Vagina (tissue), 2 donors: Measurements from ENCODE around the gene PPM1E.

Source experiments
- POLR2A ChIP-seq, 2 donors: fragments of 450-650 bp; IDR thresholded peaks; one replicate each; pipeline ENCODE4 v1.6.1; 2017; ENCODE audit warnings: antibody characterized with exemption in 2 of 2, mild to moderate bottlenecking in 2 of 2, moderate library complexity in 2 of 2
- POLR2AphosphoS5 ChIP-seq, 2 donors: sonication (generic); formaldehyde crosslinking; IDR thresholded peaks; one replicate each; pipeline ENCODE4 v1.9.0; 2017; ENCODE audit warnings: antibody characterized with exemption in 2 of 2, mild to moderate bottlenecking in 2 of 2, low read depth in 1 of 2; ENCODE audit not compliant: insufficient read depth in 1 of 2
- TF ChIP-seq, protein P1 (sequence below), 3 experiments: fragments of 450-650 bp in 2 of 3; fragments of 200-600 bp in 1 of 3; sonication (generic) in 1 of 3; IDR thresholded peaks; one replicate each; pipeline ENCODE4 v1.5.1; 2017 to 2019; ENCODE audit warnings: antibody characterized with exemption in 3 of 3, mild to moderate bottlenecking in 2 of 3, moderate library complexity in 2 of 3

DNA sequence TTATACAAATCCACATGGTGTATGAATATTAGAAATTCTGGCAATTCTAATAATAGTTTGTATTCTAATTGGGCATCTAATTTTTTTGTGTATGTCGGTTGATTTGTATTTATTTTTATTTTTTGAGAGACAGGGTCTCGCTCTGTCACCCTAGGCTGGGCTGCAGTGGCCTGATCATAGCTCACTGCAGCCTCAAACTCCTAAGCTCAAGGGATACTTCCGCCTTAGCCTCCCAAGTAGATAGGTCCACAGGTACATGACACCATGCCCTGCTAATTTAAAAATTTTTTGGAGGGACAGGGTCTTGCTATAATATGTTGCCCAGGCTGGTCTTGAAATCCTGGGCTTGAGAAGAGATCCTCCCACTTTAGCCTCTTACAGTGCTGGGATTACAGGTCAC is 246.5 kb downstream of the PPM1E start:
- TF ChIP-seq POLR2A (IDR thresholded peaks at IDR 0.05), result no peak
- TF ChIP-seq, protein P1, sequence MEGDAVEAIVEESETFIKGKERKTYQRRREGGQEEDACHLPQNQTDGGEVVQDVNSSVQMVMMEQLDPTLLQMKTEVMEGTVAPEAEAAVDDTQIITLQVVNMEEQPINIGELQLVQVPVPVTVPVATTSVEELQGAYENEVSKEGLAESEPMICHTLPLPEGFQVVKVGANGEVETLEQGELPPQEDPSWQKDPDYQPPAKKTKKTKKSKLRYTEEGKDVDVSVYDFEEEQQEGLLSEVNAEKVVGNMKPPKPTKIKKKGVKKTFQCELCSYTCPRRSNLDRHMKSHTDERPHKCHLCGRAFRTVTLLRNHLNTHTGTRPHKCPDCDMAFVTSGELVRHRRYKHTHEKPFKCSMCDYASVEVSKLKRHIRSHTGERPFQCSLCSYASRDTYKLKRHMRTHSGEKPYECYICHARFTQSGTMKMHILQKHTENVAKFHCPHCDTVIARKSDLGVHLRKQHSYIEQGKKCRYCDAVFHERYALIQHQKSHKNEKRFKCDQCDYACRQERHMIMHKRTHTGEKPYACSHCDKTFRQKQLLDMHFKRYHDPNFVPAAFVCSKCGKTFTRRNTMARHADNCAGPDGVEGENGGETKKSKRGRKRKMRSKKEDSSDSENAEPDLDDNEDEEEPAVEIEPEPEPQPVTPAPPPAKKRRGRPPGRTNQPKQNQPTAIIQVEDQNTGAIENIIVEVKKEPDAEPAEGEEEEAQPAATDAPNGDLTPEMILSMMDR (IDR thresholded peaks at IDR 0.05), result no peak
- TF ChIP-seq POLR2AphosphoS5 (IDR thresholded peaks at IDR 0.05; ENCODE audit: insufficient read depth in 1 of 2, low read depth in 1 of 2), result no peak
